Measurements from ENCODE around the gene FIGN.

DNA sequence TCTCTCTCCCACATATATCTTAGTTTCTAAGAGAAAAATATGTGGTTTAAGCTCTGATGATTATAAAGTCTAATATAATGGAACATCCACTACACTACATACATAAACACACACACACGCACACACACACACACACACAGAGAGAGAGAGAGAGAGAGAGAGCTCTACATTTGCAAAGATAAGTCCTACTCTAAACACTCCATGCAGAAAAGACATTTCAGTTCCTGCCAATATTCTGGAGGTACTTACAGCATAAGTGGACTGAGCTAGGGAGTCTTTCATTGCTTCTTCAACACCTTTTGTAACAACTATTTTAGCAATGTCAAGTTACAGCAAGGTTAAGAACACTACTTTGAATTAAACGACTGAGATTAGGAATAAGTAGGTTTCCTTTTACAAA is 80.1 kb downstream of the FIGN start:
- TF ChIP-seq TAF1 (IDR thresholded peaks at IDR 0.05; ENCODE audit: borderline replicate concordance, low read depth, low read length) (no peak), POLR2A (IDR thresholded peaks at IDR 0.05; ENCODE audit: low read depth, low read length) (no peak), POLR2AphosphoS5 (IDR thresholded peaks at IDR 0.05; ENCODE audit: low read depth, low read length) (no peak)

All from GM12892 (cell line).